Lower lobe of right lung (tissue), 2 donors: ENCODE measurements around the gene ANO7. TPM values are rescaled to one million over a fixed set of nuclear protein-coding genes. Genes with fewer than 3 reads are reported as not detected.

Experiments
- ATAC-seq, 2 donors: fragments of 200-7000 bp; cut with Tn5 transposase; one replicate each; pipeline ENCODE4 v1.9.1; 2020 to 2022; ENCODE audit warnings: mild to moderate bottlenecking in 2 of 2, moderate library complexity in 2 of 2
- DNase-seq: peaks from one replicate; pipeline ENCODE4 v3.0.0-alpha.2; 2020
- H3K27ac ChIP-seq: fragments of 200-600 bp; one replicate; pipeline ENCODE4 v1.8.0; 2022
- H3K27me3 ChIP-seq: fragments of 200-600 bp; one replicate; pipeline ENCODE4 v1.8.0; 2022; ENCODE audit warnings: low read depth
- H3K36me3 ChIP-seq: fragments of 200-600 bp; one replicate; pipeline ENCODE4 v1.8.0; 2022; ENCODE audit warnings: mild to moderate bottlenecking
- H3K4me1 ChIP-seq: fragments of 200-600 bp; one replicate; pipeline ENCODE4 v1.8.0; 2022
- H3K4me3 ChIP-seq: fragments of 200-600 bp; one replicate; pipeline ENCODE4 v1.8.0; 2022; ENCODE audit warnings: mild to moderate bottlenecking
- H3K9me3 ChIP-seq: fragments of 200-600 bp; one replicate; pipeline ENCODE4 v1.8.0; 2022
- CTCF ChIP-seq: fragments of 200-600 bp; IDR thresholded peaks from one replicate; pipeline ENCODE4 v1.8.0; 2022; ENCODE audit warnings: antibody characterized with exemption, mild to moderate bottlenecking
- intact Hi-C: fragments of 100-400 bp; cut with DNase I; formaldehyde crosslinking; loops from one replicate; pipeline ENCODE4 v1.11.0; 2022
- total RNA-seq: library from RNA; stranded (reverse); fragmentation: NEBNext Ultra II Directional; extraction: Animal tissue kit (Norgen Biotek cat#: 25700); gene quantifications from one replicate; pipeline ENCODE4 v1.2.1, GENCODE V29; 2021
- donor health status: DM: no; HTN: yes; CAD: no; lungs with severe emphysema.

The ANO7 gene
- total RNA-seq, 1 donor from 2014 or later: 1.3 TPM

GRCh38 chr2:241267249-241268067 lies 79.0 kb downstream of the ANO7 start:
- Histone ChIP-seq H3K27ac (no peak overlapping the region), H3K9me3 (no peaks in the 10 kb centered on the region), H3K4me3 (no peak overlapping the region), H3K4me1 (peaks cover 30% of the 10 kb centered on the region), H3K27me3 (no peaks in the 10 kb centered on the region), H3K36me3 (peaks cover 64% of the 10 kb centered on the region)
- TF ChIP-seq CTCF: no peak
- ATAC-seq (no peak), DNase-seq (no peak)
- intact Hi-C loops: no loop called here

DNA sequence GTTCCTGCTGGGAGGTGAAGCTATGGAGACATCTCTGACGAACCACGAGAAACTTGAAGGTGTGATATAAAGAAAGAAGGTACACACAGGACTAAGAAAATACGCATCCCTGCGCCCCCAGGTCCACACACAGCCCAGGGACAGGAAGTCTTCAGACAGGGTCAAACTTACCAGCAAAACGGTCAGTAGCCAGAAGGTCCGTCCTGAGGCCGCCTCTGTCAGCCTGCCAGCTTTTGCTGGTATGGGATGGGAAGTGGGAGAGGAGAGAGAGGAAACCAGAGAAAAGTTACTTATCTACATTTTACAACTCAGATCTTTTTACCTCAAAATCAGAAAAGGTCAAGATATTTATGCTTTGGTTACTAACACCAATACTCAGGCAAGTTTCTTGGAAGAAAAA lies 79.8 kb downstream of the ANO7 start:
- H3K27ac ChIP-seq: no peak overlapping the region
- no peak for TF ChIP-seq CTCF
- ATAC-seq (no peak), DNase-seq (no peak)
- H3K27me3 ChIP-seq: no peaks in the 10 kb centered on the region
- peaks cover 56% of the 10 kb centered on the region for H3K36me3 ChIP-seq
- no peak overlapping the region for H3K4me3 ChIP-seq
- peaks cover 35% of the 10 kb centered on the region for H3K4me1 ChIP-seq
- intact Hi-C loops: no loop called here
- no peaks in the 10 kb centered on the region for H3K9me3 ChIP-seq

DNA sequence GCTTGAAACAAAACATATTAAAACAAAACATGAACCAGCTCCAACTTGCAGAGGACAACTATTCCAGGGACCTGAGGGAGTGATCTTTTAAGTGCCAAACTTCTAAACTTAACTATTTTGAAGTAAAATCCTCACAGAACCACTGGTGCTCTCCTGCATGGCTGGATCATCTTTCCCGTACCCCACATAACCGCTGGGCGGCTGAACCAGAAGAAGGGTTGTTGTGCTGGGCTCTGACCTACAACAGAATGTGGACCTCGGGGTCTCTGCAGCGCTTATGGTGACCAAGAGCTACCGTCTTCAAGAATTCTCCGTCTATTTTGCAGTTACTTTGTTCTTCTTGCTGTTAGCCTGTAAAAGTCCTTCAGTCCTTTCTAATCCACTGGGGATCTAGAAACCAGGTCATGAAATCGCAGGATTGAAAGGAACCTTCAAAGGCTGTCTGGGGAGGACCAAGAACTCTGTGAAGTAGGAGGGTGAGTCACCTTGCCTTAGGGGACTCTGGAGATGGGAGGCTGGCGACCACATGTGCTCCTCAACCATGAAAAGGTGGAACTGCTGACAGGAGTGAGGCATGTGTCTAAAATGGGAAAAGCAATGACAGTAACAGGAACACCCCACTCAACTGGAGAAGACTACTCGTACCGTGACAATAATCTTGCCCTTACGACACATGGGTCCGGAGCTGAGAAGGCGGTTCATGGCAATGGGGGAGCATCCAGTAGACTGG lies 80.4 kb downstream of the ANO7 start:
- Histone ChIP-seq H3K36me3 (peaks cover 50% of the 10 kb centered on the region), H3K9me3 (no peaks in the 10 kb centered on the region), H3K4me1 (peaks cover 40% of the 10 kb centered on the region), H3K27ac (no peak overlapping the region), H3K4me3 (no peak overlapping the region), H3K27me3 (no peaks in the 10 kb centered on the region)
- no peak for TF ChIP-seq CTCF
- intact Hi-C loops: no loop called here
- DNase-seq (no peak), ATAC-seq (no peak)

GRCh38 chr2:241269707-241270520 lies 81.4 kb downstream of the ANO7 start:
- no peak overlapping the region for H3K4me3 ChIP-seq
- ATAC-seq (peak; percentile 50 to 52), DNase-seq (peak; percentile 62)

More at GRCh38 chr2:241269707-241270520, 81.4 kb downstream of the ANO7 start:
- H3K36me3 ChIP-seq: peaks cover 39% of the 10 kb centered on the region
- no peak for TF ChIP-seq CTCF
- H3K9me3 ChIP-seq: no peaks in the 10 kb centered on the region
- intact Hi-C loops: no loop called here
- peaks cover 44% of the 10 kb centered on the region for H3K4me1 ChIP-seq
- H3K27ac ChIP-seq: peak overlapping the region; percentile 7
- no peaks in the 10 kb centered on the region for H3K27me3 ChIP-seq
